Gastrocnemius medialis (tissue), 4 donors: ENCODE measurements around the gene WNT11. TPM values are rescaled to one million over a fixed set of nuclear protein-coding genes. Genes with fewer than 3 reads are reported as not detected.

Source experiments
- ATAC-seq, 2 donors: fragments of 150-250 bp; one replicate each; pipeline ENCODE4 v1.9.1; 2016
- DNase-seq, 2 donors: peaks; one replicate each; pipeline ENCODE4 v3.0.0-alpha.2; 2019
- H3K27ac ChIP-seq, 4 donors: fragments of 200-600 bp; sonication (generic); 1 replicate in 1 of 4; 2 replicates in 3 of 4; pipeline ENCODE4 v1.5.1; 2016 to 2018; ENCODE audit warnings: mild to moderate bottlenecking in 2 of 4, moderate library complexity in 1 of 4
- H3K27me3 ChIP-seq, 3 donors: fragments of 200-600 bp; sonication (generic) in 2 of 3; 1 replicate in 1 of 3; 2 replicates in 2 of 3; pipeline versions ENCODE4 v1.5.1 to v1.6.0; 2016 to 2019; ENCODE audit warnings: mild to moderate bottlenecking in 1 of 3, moderate library complexity in 1 of 3
- H3K36me3 ChIP-seq, 2 donors: fragments of 200-600 bp; sonication (generic) in 1 of 2; one replicate each; pipeline ENCODE4 v1.5.1; 2017 to 2018
- H3K4me1 ChIP-seq, 2 donors: fragments of 200-600 bp; sonication (generic) in 1 of 2; one replicate each; pipeline ENCODE4 v1.5.1; 2016 to 2017; ENCODE audit warnings: mild to moderate bottlenecking in 2 of 2
- H3K4me3 ChIP-seq, 4 donors: fragments of 200-600 bp; sonication (generic) in 3 of 4; 1 replicate in 1 of 4; 2 replicates in 3 of 4; pipeline ENCODE4 v1.5.1; 2016 to 2019; ENCODE audit warnings: mild to moderate bottlenecking in 2 of 4
- H3K9me3 ChIP-seq, 3 donors: fragments of 200-600 bp; sonication (generic) in 2 of 3; 1 replicate in 1 of 3; 2 replicates in 2 of 3; pipeline ENCODE4 v1.5.1; 2016 to 2019
- CTCF ChIP-seq, 5 experiments: fragments of 450-650 bp in 3 of 5; fragments of 200-600 bp in 2 of 5; sonication (generic) in 2 of 5; IDR thresholded peaks in 4 of 5; conservative IDR thresholded peaks in 1 of 5; 1 replicate in 4 of 5; 2 replicates in 1 of 5; pipeline ENCODE4 v1.5.1; 2016 to 2019; ENCODE audit warnings: antibody characterized with exemption in 5 of 5, mild to moderate bottlenecking in 3 of 5, moderate library complexity in 3 of 5
- POLR2A ChIP-seq, 2 donors: fragments of 450-650 bp; IDR thresholded peaks; one replicate each; pipeline ENCODE4 v1.6.1; 2017; ENCODE audit warnings: antibody characterized with exemption in 2 of 2, mild to moderate bottlenecking in 2 of 2, moderate library complexity in 2 of 2
- in situ Hi-C, 4 donors: fragments of 200-750 bp; cut with MboI; loops; one replicate each; pipeline versions ENCODE4 v1.15.0 to v1.8.0; 2017; ENCODE audit warnings: low sequenced_read_pairs in 4 of 4
- intact Hi-C: fragments of 100-400 bp; cut with DNase I; formaldehyde crosslinking; loops from one replicate; pipeline ENCODE4 v1.15.1; 2023; ENCODE audit warnings: low total_unique reads
- total RNA-seq, 4 donors: library from RNA; depleted of rRNA; stranded (reverse); fragments of >200 nt; gene quantifications; one replicate each; pipeline versions ENCODE4 v1.1.0 to v1.2.3, GENCODE V29; 2016

The WNT11 gene
- total RNA-seq, 4 donors from 2014 or later, result 2.9 to 6.5 (median 4.0) TPM

- DNase-seq, result no peak
- ATAC-seq, result no peak
- Histone ChIP-seq H3K4me3 (no peak overlapping the region), H3K9me3 (no peaks in the 10 kb centered on the region), H3K27me3 (no peaks in the 10 kb centered on the region), H3K36me3 (peaks cover 0 to 11% of the 10 kb centered on the region in 2 donors), H3K27ac (no peak overlapping the region), H3K4me1 (peaks cover 0 to 9% of the 10 kb centered on the region in 2 donors)
- intact Hi-C loops (no loop called here), in situ Hi-C loops (no loop called here)
- TF ChIP-seq POLR2A (IDR thresholded peaks at IDR 0.05) (no peak), CTCF (IDR thresholded peaks at IDR 0.05 in 4 of 5, conservative IDR thresholded peaks at IDR 0.05 in 1 of 5) (no peak)
Observed at GRCh38 chr11:76143274-76143673, 63.0 kb downstream of the WNT11 start.

GRCh38 chr11:76141901-76142588 is 64.3 kb downstream of the WNT11 start:
- intact Hi-C loops (no loop called here), in situ Hi-C loops (no loop called here)
- no peak for DNase-seq

GRCh38 chr11:76140912-76141574 is 65.3 kb downstream of the WNT11 start:
- no peak overlapping the region for H3K27ac ChIP-seq
- in situ Hi-C loops, result no loop called here
- H3K4me3 ChIP-seq, result no peak overlapping the region
- intact Hi-C loops, result no loop called here
- no peak for TF ChIP-seq CTCF (IDR thresholded peaks at IDR 0.05 in 4 of 5, conservative IDR thresholded peaks at IDR 0.05 in 1 of 5)
- TF ChIP-seq POLR2A (IDR thresholded peaks at IDR 0.05), result no peak
- no peaks in the 10 kb centered on the region for H3K27me3 ChIP-seq
- no peaks in the 10 kb centered on the region for H3K9me3 ChIP-seq
- ATAC-seq, result no peak
- no peak for DNase-seq
- H3K4me1 ChIP-seq, result peaks cover 0 to 9% of the 10 kb centered on the region in 2 donors
- peaks cover 0 to 11% of the 10 kb centered on the region in 2 donors for H3K36me3 ChIP-seq

More at GRCh38 chr11:76141901-76142588, 64.3 kb downstream of the WNT11 start:
- H3K27ac ChIP-seq, result no peak overlapping the region
- no peaks in the 10 kb centered on the region for H3K9me3 ChIP-seq
- no peak for TF ChIP-seq POLR2A (IDR thresholded peaks at IDR 0.05)
- TF ChIP-seq CTCF (IDR thresholded peaks at IDR 0.05 in 4 of 5, conservative IDR thresholded peaks at IDR 0.05 in 1 of 5), result no peak
- no peak overlapping the region for H3K4me3 ChIP-seq
- no peaks in the 10 kb centered on the region for H3K27me3 ChIP-seq
- ATAC-seq, result no peak
- H3K36me3 ChIP-seq, result peaks cover 0 to 11% of the 10 kb centered on the region in 2 donors
- peaks cover 0 to 9% of the 10 kb centered on the region in 2 donors for H3K4me1 ChIP-seq

- no peak overlapping the region for H3K27ac ChIP-seq
- in situ Hi-C loops (no loop called here), intact Hi-C loops (no loop called here)
- DNase-seq (no peak), ATAC-seq (no peak)
- no peaks in the 10 kb centered on the region for H3K27me3 ChIP-seq
- peaks cover 0 to 11% of the 10 kb centered on the region in 2 donors for H3K36me3 ChIP-seq
- no peaks in the 10 kb centered on the region for H3K9me3 ChIP-seq
- no peak overlapping the region for H3K4me3 ChIP-seq
- peaks cover 0 to 21% of the 10 kb centered on the region in 2 donors for H3K4me1 ChIP-seq
- TF ChIP-seq POLR2A (IDR thresholded peaks at IDR 0.05), result no peak
- no peak for TF ChIP-seq CTCF (IDR thresholded peaks at IDR 0.05 in 4 of 5, conservative IDR thresholded peaks at IDR 0.05 in 1 of 5)
Observed at GRCh38 chr11:76139314-76139713, 67.0 kb downstream of the WNT11 start.

Other genes starting within 250 kb of the WNT11 start
- gene THAP12, start 174.6 kb upstream of the WNT11 start, total RNA-seq, result 10 to 100 TPM; 24.5 to 35.3 (median 30.2) TPM
- gene GVQW3, start 174.8 kb upstream of the WNT11 start, total RNA-seq, result under 1 TPM; 0.07 to 0.70 (median 0.33) TPM
- 10 to 100 TPM; 18.8 to 43.6 (median 19.9) TPM for gene EMSY, start 238.5 kb upstream of the WNT11 start, total RNA-seq